22Rv1 (cell line): Measurements from ENCODE around the gene MDM1.

Experiments
- ZFX ChIP-seq: fragments of 450-650 bp; IDR thresholded peaks from 2 replicates; pipeline ENCODE4 v1.6.1; 2017; ENCODE audit warnings: antibody characterized with exemption, borderline replicate concordance
- TF ChIP-seq, protein P1 (sequence below): fragments of 450-650 bp; IDR thresholded peaks from 2 replicates; pipeline ENCODE4 v1.5.1; 2017; ENCODE audit warnings: mild to moderate bottlenecking

DNA sequence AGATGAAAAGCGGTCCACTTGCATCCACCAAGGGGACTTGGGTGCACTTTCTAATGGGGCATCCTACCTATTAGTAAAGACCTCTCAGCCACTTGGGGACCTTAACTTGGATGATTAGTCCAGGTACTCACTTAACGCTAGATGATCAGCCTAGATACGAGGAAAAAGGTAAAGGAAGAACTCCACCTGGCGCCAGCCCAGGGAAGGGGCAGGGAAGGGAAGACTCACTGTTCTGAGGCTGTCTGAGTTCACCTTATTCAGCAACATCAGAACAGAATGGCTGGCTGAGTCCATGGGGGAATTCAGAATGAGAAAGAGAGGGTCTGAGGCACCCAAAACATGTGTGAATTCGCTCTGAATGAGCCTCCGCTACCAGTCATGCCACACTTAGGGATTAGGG is 85.8 kb downstream of the MDM1 start:
- TF ChIP-seq, protein P1, sequence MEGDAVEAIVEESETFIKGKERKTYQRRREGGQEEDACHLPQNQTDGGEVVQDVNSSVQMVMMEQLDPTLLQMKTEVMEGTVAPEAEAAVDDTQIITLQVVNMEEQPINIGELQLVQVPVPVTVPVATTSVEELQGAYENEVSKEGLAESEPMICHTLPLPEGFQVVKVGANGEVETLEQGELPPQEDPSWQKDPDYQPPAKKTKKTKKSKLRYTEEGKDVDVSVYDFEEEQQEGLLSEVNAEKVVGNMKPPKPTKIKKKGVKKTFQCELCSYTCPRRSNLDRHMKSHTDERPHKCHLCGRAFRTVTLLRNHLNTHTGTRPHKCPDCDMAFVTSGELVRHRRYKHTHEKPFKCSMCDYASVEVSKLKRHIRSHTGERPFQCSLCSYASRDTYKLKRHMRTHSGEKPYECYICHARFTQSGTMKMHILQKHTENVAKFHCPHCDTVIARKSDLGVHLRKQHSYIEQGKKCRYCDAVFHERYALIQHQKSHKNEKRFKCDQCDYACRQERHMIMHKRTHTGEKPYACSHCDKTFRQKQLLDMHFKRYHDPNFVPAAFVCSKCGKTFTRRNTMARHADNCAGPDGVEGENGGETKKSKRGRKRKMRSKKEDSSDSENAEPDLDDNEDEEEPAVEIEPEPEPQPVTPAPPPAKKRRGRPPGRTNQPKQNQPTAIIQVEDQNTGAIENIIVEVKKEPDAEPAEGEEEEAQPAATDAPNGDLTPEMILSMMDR = no peak
- no peak for TF ChIP-seq ZFX
